ENCODE measurements around the gene SCLY.

DNA sequence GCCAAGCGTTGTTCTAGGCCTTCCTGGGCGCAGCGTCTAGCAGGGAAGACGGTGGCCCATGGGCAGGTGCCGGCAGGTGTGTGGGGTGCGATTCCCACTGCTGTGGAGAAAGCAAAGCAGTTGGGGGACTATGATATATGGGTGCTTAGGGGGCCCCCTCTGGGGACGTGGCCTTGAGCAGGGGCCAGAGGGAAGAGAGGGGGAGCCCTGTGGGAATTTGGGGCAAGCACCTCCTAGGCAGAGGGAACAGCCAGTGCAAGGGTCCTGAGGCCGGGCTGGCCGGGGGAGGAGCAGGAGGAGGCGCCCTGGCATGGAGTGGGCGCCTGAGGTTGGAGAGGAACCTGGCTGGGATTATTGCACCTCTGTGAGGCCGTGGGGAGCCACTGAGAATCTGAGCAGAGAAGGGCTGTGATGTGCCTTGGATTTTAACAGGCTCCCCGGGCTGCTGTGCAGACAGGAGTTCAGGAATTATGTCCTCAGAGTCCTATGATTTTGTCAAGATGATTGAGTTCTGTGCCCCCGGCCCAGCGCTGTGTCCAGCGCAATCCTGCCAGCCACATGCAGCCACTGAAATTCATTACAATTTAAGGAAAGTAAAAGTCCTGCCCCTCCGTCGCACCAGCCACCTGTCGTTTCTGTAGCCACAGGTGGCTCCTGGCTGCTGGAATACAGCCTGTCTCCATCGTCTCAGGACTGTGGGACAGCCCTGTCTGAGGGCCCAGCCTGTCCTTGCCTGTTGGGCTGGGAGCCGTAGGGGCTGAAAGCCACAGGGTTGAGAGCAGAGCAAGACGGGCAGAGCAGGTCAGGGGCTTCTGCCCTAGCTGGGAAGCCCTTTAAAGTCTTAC, 68.6 kb downstream of the SCLY start:
- TF ChIP-seq ZNF302 (tag by site-specific recombination; IDR thresholded peaks at IDR 0.05; ENCODE audit: low read depth) (no peak), ZNF140 (tag by site-specific recombination; IDR thresholded peaks at IDR 0.05) (no peak), ZNF624 (tag by site-specific recombination; IDR thresholded peaks at IDR 0.05) (no peak), ZNF610 (tag by site-specific recombination; IDR thresholded peaks at IDR 0.05; ENCODE audit: borderline replicate concordance) (no peak), ZNF670 (tag by site-specific recombination; IDR thresholded peaks at IDR 0.05; ENCODE audit: low read depth) (no peak), ZNF311 (tag by site-specific recombination; IDR thresholded peaks at IDR 0.05; ENCODE audit: borderline replicate concordance) (no peak), PBX3 (CRISPR knock-in tag; IDR thresholded peaks at IDR 0.05) (no peak), CTCF (tag by site-specific recombination; IDR thresholded peaks at IDR 0.05) (no peak), ZNF837 (tag by site-specific recombination; IDR thresholded peaks at IDR 0.05) (no peak)
